ENCODE data around the gene KLHDC8A. TPM values are rescaled to one million over a fixed set of nuclear protein-coding genes. Genes with fewer than 3 reads are reported as not detected.

Gene KLHDC8A
- total RNA-seq, 1 experiment from 2014 or later, result 0.49 TPM

DNA sequence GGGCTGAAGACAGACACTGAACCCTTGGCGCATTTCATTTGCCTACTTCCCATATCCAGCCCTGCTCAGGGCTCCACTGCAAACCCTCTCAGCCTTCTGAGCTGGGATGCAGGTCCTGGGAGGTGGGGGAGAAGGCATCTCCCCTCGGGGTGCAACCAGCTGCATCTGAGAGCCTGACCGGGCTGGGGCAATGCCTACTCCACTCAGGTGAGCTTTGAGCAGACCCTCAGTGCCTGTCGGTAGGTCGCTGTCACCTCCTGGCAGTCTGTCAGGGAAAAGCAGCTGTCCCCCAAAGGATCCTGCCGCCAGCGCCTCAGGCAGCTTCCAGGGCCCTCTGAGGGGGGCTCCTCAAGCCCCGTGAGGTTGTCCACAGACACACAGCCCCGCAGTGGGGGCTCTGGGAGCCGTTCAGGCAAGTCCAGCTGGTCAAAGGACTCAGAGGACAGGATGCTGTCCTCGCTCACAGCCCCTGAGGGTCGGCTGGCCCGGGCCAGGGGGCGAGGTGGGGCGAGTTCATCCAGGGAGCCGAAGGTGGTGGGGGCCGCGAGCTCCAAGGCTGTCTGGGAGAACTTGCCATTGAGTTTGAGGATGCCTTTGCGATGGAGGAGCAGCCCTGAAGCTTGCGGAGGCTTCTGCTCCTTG, 53.4 kb downstream of the KLHDC8A start:
- BruUV-seq (replicated peaks), result no TSS peak
- Histone ChIP-seq H3K4me1 (ENCODE audit: control insufficient read depth in 1 of 2, insufficient read depth in 2 of 2, low read length in 2 of 2) (peaks cover 35 to 49% of the 10 kb centered on the region in 2 experiments), H3K79me2 (ENCODE audit: insufficient read depth, low read length) (no peaks in the 10 kb centered on the region), H3K4me2 (ENCODE audit: low read length) (no peak overlapping the region), H3K9ac (ENCODE audit: low read length) (no peak overlapping the region), H3K36me3 (ENCODE audit: control insufficient read depth in 1 of 2, insufficient read depth in 2 of 2, low read length in 2 of 2) (peaks cover 2 to 8% of the 10 kb centered on the region in 2 experiments; a peak in 1 of 4 replicates), H2AFZ (ENCODE audit: low read depth, low read length, poor library complexity, severe bottlenecking) (no peak overlapping the region), H4K20me1 (ENCODE audit: insufficient read depth) (no peaks in the 10 kb centered on the region), H3K27me3 (ENCODE audit: insufficient read depth, low read length) (no peaks in the 10 kb centered on the region), H3K9me3 (ENCODE audit: control insufficient read depth in 1 of 2, insufficient read depth in 1 of 2, low read depth in 1 of 2, low read length in 2 of 2) (no peaks in the 10 kb centered on the region), H3K4me3 (replicated peaks in 1 of 2; ENCODE audit: low read depth in 1 of 2, low read length in 2 of 2) (no peak overlapping the region), H3K9me2 (ENCODE audit: insufficient read depth) (no peaks in the 10 kb centered on the region), H3K27ac (ENCODE audit: low read depth, low read length) (no peak overlapping the region)
- no peak for TF ChIP-seq ZNF274 (IDR thresholded peaks at IDR 0.05; ENCODE audit: low read depth, low read length)
- TF ChIP-seq RAD21 (IDR thresholded peaks at IDR 0.05; ENCODE audit: low read depth), result no peak
- no peak for TF ChIP-seq TCF7L2 (IDR thresholded peaks at IDR 0.05; ENCODE audit: borderline replicate concordance, extremely low read depth, insufficient read depth, insufficient read length)
- TF ChIP-seq POLR2AphosphoS5 (IDR thresholded peaks at IDR 0.05; ENCODE audit: low read depth, low read length), result no peak
- TF ChIP-seq REST (IDR thresholded peaks at IDR 0.05; ENCODE audit: low read depth), result no peak
- TF ChIP-seq EGR1 (IDR thresholded peaks at IDR 0.05; ENCODE audit: low read depth), result no peak
- TF ChIP-seq EZH2phosphoT487 (IDR thresholded peaks at IDR 0.05; ENCODE audit: borderline replicate concordance), result no peak
- TF ChIP-seq JUND (IDR thresholded peaks at IDR 0.05), result no peak
- TF ChIP-seq, protein P1, sequence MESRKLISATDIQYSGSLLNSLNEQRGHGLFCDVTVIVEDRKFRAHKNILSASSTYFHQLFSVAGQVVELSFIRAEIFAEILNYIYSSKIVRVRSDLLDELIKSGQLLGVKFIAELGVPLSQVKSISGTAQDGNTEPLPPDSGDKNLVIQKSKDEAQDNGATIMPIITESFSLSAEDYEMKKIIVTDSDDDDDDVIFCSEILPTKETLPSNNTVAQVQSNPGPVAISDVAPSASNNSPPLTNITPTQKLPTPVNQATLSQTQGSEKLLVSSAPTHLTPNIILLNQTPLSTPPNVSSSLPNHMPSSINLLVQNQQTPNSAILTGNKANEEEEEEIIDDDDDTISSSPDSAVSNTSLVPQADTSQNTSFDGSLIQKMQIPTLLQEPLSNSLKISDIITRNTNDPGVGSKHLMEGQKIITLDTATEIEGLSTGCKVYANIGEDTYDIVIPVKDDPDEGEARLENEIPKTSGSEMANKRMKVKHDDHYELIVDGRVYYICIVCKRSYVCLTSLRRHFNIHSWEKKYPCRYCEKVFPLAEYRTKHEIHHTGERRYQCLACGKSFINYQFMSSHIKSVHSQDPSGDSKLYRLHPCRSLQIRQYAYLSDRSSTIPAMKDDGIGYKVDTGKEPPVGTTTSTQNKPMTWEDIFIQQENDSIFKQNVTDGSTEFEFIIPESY (IDR thresholded peaks at IDR 0.05; ENCODE audit: extremely low read depth, insufficient replicate concordance, low read length), result no peak
- no peak for TF ChIP-seq YY1 (IDR thresholded peaks at IDR 0.05; ENCODE audit: extremely low read depth, insufficient replicate concordance, low read depth, low read length)
- TF ChIP-seq CEBPB (IDR thresholded peaks at IDR 0.05; ENCODE audit: low read depth), result no peak
- TF ChIP-seq ZFX (IDR thresholded peaks at IDR 0.05), result no peak
- no peak for TF ChIP-seq ATF3 (IDR thresholded peaks at IDR 0.05)
- no peak for TF ChIP-seq EZH2 (IDR thresholded peaks at IDR 0.05)
- DNase-seq (ENCODE audit: low read depth, low spot score) (no peak), ATAC-seq (no peak)
- CTCF ChIA-PET, result no interaction called here
- intact Hi-C loops (cut with micrococcal nuclease), result no loop called here
- POLR2A ChIA-PET, result no interaction called here
- RAD21 ChIA-PET (ENCODE audit: low non-redundant PET in 1 of 2, low total read pairs in 2 of 2, uncharacterized antibody in 2 of 2, unreplicated experiment in 2 of 2), result no interaction called here
